Neural cell (in vitro differentiated cells): Measurements from ENCODE around the gene DNAH3. TPM values are rescaled to one million over a fixed set of nuclear protein-coding genes. Genes with fewer than 3 reads are reported as not detected.

Source experiments
- H2AFZ ChIP-seq: fragments of 200-600, 300-800 bp; sonication (generic), shearing (Covaris generic); 2 replicates; pipeline ENCODE4 v1.6.0; 2014; ENCODE audit warnings: low read depth, mild to moderate bottlenecking, antibody characterized with exemption, low read length, moderate library complexity
- H3F3A ChIP-seq: fragments of 200-600 bp; shearing (Covaris generic); 2 replicates; pipeline ENCODE4 v1.6.1; 2016; ENCODE audit warnings: mild to moderate bottlenecking, moderate library complexity, mixed read lengths, antibody characterized with exemption, low read length; ENCODE audit not compliant: insufficient read depth, poor library complexity, severe bottlenecking
- H3K27ac ChIP-seq: fragments of 200-600, 300-800 bp; sonication (generic), shearing (Covaris generic); 2 replicates; pipeline ENCODE4 v1.5.1; 2014; ENCODE audit warnings: mild to moderate bottlenecking, low read length, moderate library complexity
- H3K27me3 ChIP-seq: fragments of 300-800, 200-600 bp; sonication (generic), shearing (Covaris generic); 2 replicates; pipeline ENCODE4 v1.6.0; 2014; ENCODE audit warnings: mild to moderate bottlenecking, low read depth, low read length, moderate library complexity; ENCODE audit not compliant: insufficient read depth
- H3K36me3 ChIP-seq: fragments of 300-800, 200-600 bp; sonication (generic), shearing (Covaris generic); 2 replicates; pipeline ENCODE4 v1.5.1; 2014; ENCODE audit warnings: mild to moderate bottlenecking, antibody characterized with exemption, low read length, moderate library complexity; ENCODE audit not compliant: insufficient read depth
- H3K4me2 ChIP-seq: fragments of 300-800, 200-600 bp; sonication (generic), shearing (Covaris generic); 2 replicates; pipeline ENCODE4 v1.6.0; 2014; ENCODE audit warnings: mild to moderate bottlenecking, low read length
- H3K4me3 ChIP-seq: fragments of 300-800, 200-600 bp; sonication (generic), shearing (Covaris generic); 2 replicates; pipeline ENCODE4 v1.5.1; 2014; ENCODE audit warnings: mild to moderate bottlenecking, low read length, moderate library complexity
- H3K79me2 ChIP-seq: fragments of 200-600 bp; shearing (Covaris generic); replicated peaks from 2 replicates; pipeline ENCODE4 v1.6.0; 2014; ENCODE audit warnings: mild to moderate bottlenecking, low read length, moderate library complexity; ENCODE audit not compliant: insufficient read depth
- H3K9ac ChIP-seq: fragments of 300-800, 200-600 bp; sonication (generic), shearing (Covaris generic); 2 replicates; pipeline ENCODE4 v1.6.1; 2016; ENCODE audit warnings: mild to moderate bottlenecking, low read length, mixed read lengths
- H3K9me2 ChIP-seq: fragments of 200-600 bp; shearing (Covaris generic); 2 replicates; pipeline ENCODE4 v1.6.1; 2016; ENCODE audit warnings: mild to moderate bottlenecking, low read length, mixed read lengths; ENCODE audit not compliant: insufficient read depth
- H3K9me3 ChIP-seq: fragments of 200-600, 300-800 bp; sonication (generic), shearing (Covaris generic); 2 replicates; pipeline ENCODE4 v1.6.1; 2016; ENCODE audit warnings: mild to moderate bottlenecking, mixed run types, low read length, moderate library complexity, mixed read lengths
- H4K20me1 ChIP-seq: fragments of 200-600 bp; shearing (Covaris generic); 2 replicates; pipeline ENCODE4 v1.6.1; 2016; ENCODE audit warnings: mild to moderate bottlenecking, mixed run types; ENCODE audit not compliant: insufficient read depth
- CTCF ChIP-seq: fragments of 450-650 bp; IDR thresholded peaks from 2 replicates; pipeline ENCODE4 v1.5.1; 2014; ENCODE audit warnings: antibody characterized with exemption, mild to moderate bottlenecking, moderate library complexity; ENCODE audit not compliant: poor library complexity, severe bottlenecking
- EP300 ChIP-seq: fragments of 450-650 bp; conservative IDR thresholded peaks from 2 replicates; pipeline ENCODE4 v1.6.1; 2014; ENCODE audit warnings: antibody characterized with exemption, mild to moderate bottlenecking, moderate library complexity; ENCODE audit not compliant: poor library complexity, severe bottlenecking
- EZH2 ChIP-seq: fragments of 200-600, 300-800 bp; shearing (Covaris generic), sonication (generic); IDR thresholded peaks from 2 replicates; pipeline ENCODE4 v1.6.1; 2014; ENCODE audit warnings: antibody characterized with exemption, low read length, borderline replicate concordance, mild to moderate bottlenecking; ENCODE audit not compliant: insufficient read depth, poor library complexity, severe bottlenecking
- MXI1 ChIP-seq: fragments of 450-650 bp; conservative IDR thresholded peaks from 2 replicates; pipeline ENCODE4 v1.6.1; 2014; ENCODE audit warnings: antibody characterized with exemption, mild to moderate bottlenecking; ENCODE audit not compliant: poor library complexity, severe bottlenecking
- POLR2AphosphoS5 ChIP-seq: IDR thresholded peaks from 2 replicates; pipeline ENCODE4 v1.6.1; 2012
- RAD21 ChIP-seq: fragments of 450-650 bp; conservative IDR thresholded peaks from 2 replicates; pipeline ENCODE4 v1.6.1; 2014; ENCODE audit warnings: antibody characterized with exemption, mild to moderate bottlenecking, moderate library complexity
- REST ChIP-seq: IDR thresholded peaks from 2 replicates; pipeline ENCODE4 v1.6.1; 2012; ENCODE audit warnings: borderline replicate concordance
- SMC3 ChIP-seq: fragments of 450-650 bp; conservative IDR thresholded peaks from 2 replicates; pipeline ENCODE4 v1.6.1; 2014; ENCODE audit warnings: antibody characterized with exemption, mild to moderate bottlenecking, moderate library complexity; ENCODE audit not compliant: poor library complexity
- TAF1 ChIP-seq: IDR thresholded peaks from 2 replicates; pipeline ENCODE4 v1.6.1; 2012; ENCODE audit warnings: low read depth
- polyA plus RNA-seq: library from polyadenylated mRNA; depleted of rRNA; stranded (reverse); fragments of >200 nt; gene quantifications from 2 replicates; pipeline ENCODE4 v1.2.3, GENCODE V29; 2014

The DNAH3 gene
- polyA plus RNA-seq, 1 donor from 2014 or later = 0.06 TPM

- Histone ChIP-seq H3K79me2 (no peaks in the 10 kb centered on the region), H3K4me2 (no peak overlapping the region), H2AFZ (no peak overlapping the region), H3K36me3 (no peaks in the 10 kb centered on the region), H3K27ac (no peak overlapping the region), H4K20me1 (no peaks in the 10 kb centered on the region), H3K9me3 (no peaks in the 10 kb centered on the region), H3K4me3 (no peak overlapping the region), H3K9ac (no peak overlapping the region), H3F3A (no peaks in the 10 kb centered on the region), H3K27me3 (no peaks in the 10 kb centered on the region), H3K9me2 (no peaks in the 10 kb centered on the region)
- no peak for TF ChIP-seq EZH2
- TF ChIP-seq SMC3 = no peak
- no peak for TF ChIP-seq CTCF
- TF ChIP-seq REST = no peak
- no peak for TF ChIP-seq MXI1
- no peak for TF ChIP-seq TAF1
- TF ChIP-seq EP300 = no peak
- TF ChIP-seq POLR2AphosphoS5 = no peak
- TF ChIP-seq RAD21 = no peak
These were observed 25.5 kb downstream of the DNAH3 start for GRCh38 chr16:21125191-21125590.

- Histone ChIP-seq H3F3A (no peaks in the 10 kb centered on the region), H2AFZ (no peak overlapping the region), H3K9me2 (no peaks in the 10 kb centered on the region), H3K36me3 (no peaks in the 10 kb centered on the region), H3K79me2 (no peaks in the 10 kb centered on the region), H3K9ac (no peak overlapping the region), H3K4me2 (no peak overlapping the region), H3K4me3 (no peak overlapping the region), H4K20me1 (no peaks in the 10 kb centered on the region), H3K9me3 (no peaks in the 10 kb centered on the region), H3K27me3 (no peaks in the 10 kb centered on the region), H3K27ac (no peak overlapping the region)
- TF ChIP-seq TAF1 (no peak), EP300 (no peak), RAD21 (no peak), POLR2AphosphoS5 (no peak), SMC3 (no peak), EZH2 (no peak), CTCF (no peak), REST (no peak), MXI1 (no peak)
These were observed 29.6 kb downstream of the DNAH3 start for GRCh38 chr16:21120976-21121520.
